ENCODE results near the gene WNT10A. TPM values are rescaled to one million over a fixed set of nuclear protein-coding genes. Genes with fewer than 3 reads are reported as not detected.

WNT10A gene
- polyA plus RNA-seq, 10 donors, result 0.08 to 4.1 (median 0.27) TPM; not detected in 3

GRCh38 chr2:218876562-218877219 lies 4.0 kb upstream of the WNT10A start:
- peak; percentile 52 to 84 (median 76) for DNase-seq

GRCh38 chr2:218877331-218877730 lies 3.3 kb upstream of the WNT10A start:
- no peak for DNase-seq

- DNase-seq, result no peak
These were observed 2.8 kb upstream of the WNT10A start for GRCh38 chr2:218877891-218878290.

GRCh38 chr2:218878486-218878885 lies 2.2 kb upstream of the WNT10A start:
- DNase-seq, result no peak

- no peak for DNase-seq
These were observed 1.5 kb upstream of the WNT10A start for GRCh38 chr2:218878926-218879761.

- DNase-seq, result no peak
These were observed 913 bp upstream of the WNT10A start for GRCh38 chr2:218879776-218880101.

- no peak for DNase-seq
These were observed 375 bp downstream of the WNT10A start for GRCh38 chr2:218880859-218881594.

- DNase-seq, result no peak
These were observed 1.2 kb downstream of the WNT10A start for GRCh38 chr2:218881744-218882460.

GRCh38 chr2:218882461-218882816 lies 1.8 kb downstream of the WNT10A start:
- DNase-seq, result no peak

GRCh38 chr2:218882866-218883366 lies 2.3 kb downstream of the WNT10A start:
- no peak for DNase-seq

GRCh38 chr2:218883491-218884490 lies 3.1 kb downstream of the WNT10A start:
- no peak for DNase-seq

GRCh38 chr2:218884519-218884918 lies 3.9 kb downstream of the WNT10A start:
- no peak for DNase-seq

- DNase-seq, result peak; percentile 38 to 62 (median 53)
These were observed 5.6 kb downstream of the WNT10A start for GRCh38 chr2:218885981-218886947.

- DNase-seq, result no peak
These were observed 6.4 kb downstream of the WNT10A start for GRCh38 chr2:218887079-218887478.

- DNase-seq, result no peak
These were observed 7.7 kb downstream of the WNT10A start for GRCh38 chr2:218888341-218888740.

- no peak for DNase-seq
These were observed 9.3 kb downstream of the WNT10A start for GRCh38 chr2:218889937-218890336.

GRCh38 chr2:218890369-218890768 lies 9.7 kb downstream of the WNT10A start:
- DNase-seq, result no peak

GRCh38 chr2:218891275-218892135 lies 10.9 kb downstream of the WNT10A start:
- no peak for DNase-seq
